HEK293 (cell line): ENCODE results near the gene SCNN1A.
A peak's percentile ranks its signal among the peaks of the same experiment; 100 is the strongest.

Experiments used
- CTCF ChIA-PET: fragments of 350-600 bp; formaldehyde crosslinking; extraction: SDS; loops from one replicate; lab custom pipeline; 2021; ENCODE audit warnings: antibody characterized with exemption; lab: Yijun Ruan, JAX
- POLR2A ChIA-PET: fragments of 300-600 bp; formaldehyde crosslinking; extraction: SDS; loops from one replicate; lab custom pipeline; 2020; ENCODE audit warnings: antibody characterized with exemption, inconsistent platforms; lab: Yijun Ruan, JAX
- H3K27ac ChIP-seq: fragments of 200-500 bp; sonication (Bioruptor generic); 2 replicates; pipeline ENCODE4 v1.5.1; 2014; ENCODE audit warnings: low read depth, low read length, control low read depth, inconsistent platforms; ENCODE audit errors: extremely low read depth
- H3K36me3 ChIP-seq, 2 experiments: fragments of 200-500 bp in 1 of 2; sonication (Bioruptor generic) in 1 of 2; 1 replicate in 1 of 2; 2 replicates in 1 of 2; pipeline ENCODE4 v1.5.1; 2014 to 2017; ENCODE audit warnings: inconsistent platforms in 2 of 2, low read length in 2 of 2; ENCODE audit not compliant: control insufficient read depth in 2 of 2, insufficient read depth in 1 of 2
- H3K4me1 ChIP-seq: fragments of 200-500 bp; sonication (Bioruptor generic); 2 replicates; pipeline ENCODE4 v1.5.1; 2014; ENCODE audit warnings: mild to moderate bottlenecking, low read length, inconsistent platforms; ENCODE audit not compliant: control insufficient read depth, insufficient read depth
- H3K4me3 ChIP-seq: 2 replicates; pipeline ENCODE4 v1.5.1; 2011; ENCODE audit warnings: low read depth, mild to moderate bottlenecking, control low read depth, low read length, moderate library complexity
- H3K9me3 ChIP-seq: fragments of 200-500 bp; sonication (Bioruptor generic); 2 replicates; pipeline ENCODE4 v1.5.1; 2014; ENCODE audit warnings: low read depth, low read length, inconsistent platforms; ENCODE audit not compliant: control insufficient read depth, insufficient read depth
- GLIS1 ChIP-seq: fragments of 450-650 bp; formaldehyde crosslinking; IDR thresholded peaks from 2 replicates; pipeline ENCODE4 v1.5.1; 2016; ENCODE audit warnings: missing biosample characterization, missing genetic modification characterization
- GLIS2 ChIP-seq: fragments of 450-650 bp; formaldehyde crosslinking; IDR thresholded peaks from 2 replicates; pipeline ENCODE4 v1.5.1; 2016; ENCODE audit warnings: missing biosample characterization, missing genetic modification characterization
- MZF1 ChIP-seq: fragments of 450-650 bp; formaldehyde crosslinking; IDR thresholded peaks from 2 replicates; pipeline ENCODE4 v1.5.1; 2017; ENCODE audit warnings: missing biosample characterization, missing genetic modification characterization, borderline replicate concordance
- PRDM1 ChIP-seq: fragments of 450-650 bp; formaldehyde crosslinking; IDR thresholded peaks from 2 replicates; pipeline ENCODE4; 2016; ENCODE audit warnings: missing biosample characterization, missing genetic modification characterization
- PRDM6 ChIP-seq: fragments of 450-650 bp; formaldehyde crosslinking; IDR thresholded peaks from 2 replicates; pipeline ENCODE4 v1.5.1; 2017; ENCODE audit warnings: missing biosample characterization, missing genetic modification characterization
- TSHZ1 ChIP-seq: fragments of 450-650 bp; formaldehyde crosslinking; IDR thresholded peaks from 2 replicates; pipeline ENCODE4 v1.5.1; 2016; ENCODE audit warnings: missing biosample characterization, missing genetic modification characterization, borderline replicate concordance
- WT1 ChIP-seq: fragments of 450-650 bp; formaldehyde crosslinking; IDR thresholded peaks from 2 replicates; pipeline ENCODE4 v1.5.1; 2016; ENCODE audit warnings: missing biosample characterization, missing genetic modification characterization
- ZBTB26 ChIP-seq: fragments of 450-650 bp; formaldehyde crosslinking; optimal IDR thresholded peaks from 2 replicates; pipeline ENCODE3; 2016; ENCODE audit warnings: missing biosample characterization, mild to moderate bottlenecking, missing genetic modification characterization
- ZFP69B ChIP-seq: fragments of 450-650 bp; formaldehyde crosslinking; IDR thresholded peaks from 2 replicates; pipeline ENCODE4 v1.5.1; 2016; ENCODE audit warnings: missing biosample characterization, missing genetic modification characterization
- ZIC2 ChIP-seq: fragments of 450-650 bp; formaldehyde crosslinking; IDR thresholded peaks from 2 replicates; pipeline ENCODE4 v1.5.1; 2016; ENCODE audit warnings: missing biosample characterization, missing genetic modification characterization
- ZNF266 ChIP-seq: fragments of 450-650 bp; formaldehyde crosslinking; IDR thresholded peaks from 2 replicates; pipeline ENCODE4 v1.5.1; 2016; ENCODE audit warnings: missing biosample characterization, missing genetic modification characterization, low read depth
- ZNF335 ChIP-seq: fragments of 450-650 bp; formaldehyde crosslinking; conservative IDR thresholded peaks from 2 replicates; pipeline ENCODE4 v1.5.1; 2016; ENCODE audit warnings: missing biosample characterization, missing genetic modification characterization
- ZNF426 ChIP-seq: fragments of 450-650 bp; formaldehyde crosslinking; IDR thresholded peaks from 2 replicates; pipeline ENCODE4 v1.5.1; 2017; ENCODE audit warnings: missing biosample characterization, missing genetic modification characterization, mild to moderate bottlenecking, inconsistent platforms, moderate library complexity
- TF ChIP-seq, protein P1 (sequence below): fragments of 450-650 bp; IDR thresholded peaks from 2 replicates; pipeline ENCODE4 v1.5.1; 2018; ENCODE audit warnings: missing biosample characterization, missing genetic modification characterization

SCNN1A gene

DNA sequence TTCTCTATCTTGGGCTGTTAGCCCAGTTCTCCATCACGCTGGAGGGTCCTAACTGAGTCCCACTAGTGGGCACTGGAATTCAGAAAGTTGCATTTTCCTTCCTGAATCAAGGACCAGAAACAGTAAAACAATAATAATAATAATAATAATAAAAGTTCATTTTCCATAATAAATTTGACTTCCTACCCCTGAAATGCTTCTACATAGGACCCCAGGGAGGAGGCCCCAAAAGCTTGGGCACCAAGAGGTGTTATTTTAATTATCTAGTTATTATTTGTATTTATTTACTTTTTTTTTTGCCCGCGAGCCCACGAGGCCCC is 12.4 kb downstream of the SCNN1A start (continued):
- no peak for TF ChIP-seq TSHZ1
- no peak for TF ChIP-seq GLIS2 (tag by site-specific recombination)
- peak; percentile 69; the same call in 1 of the 2 replicates for TF ChIP-seq ZNF335 (tag by site-specific recombination)
- TF ChIP-seq WT1 (tag by site-specific recombination) = no peak
- TF ChIP-seq, protein P1, sequence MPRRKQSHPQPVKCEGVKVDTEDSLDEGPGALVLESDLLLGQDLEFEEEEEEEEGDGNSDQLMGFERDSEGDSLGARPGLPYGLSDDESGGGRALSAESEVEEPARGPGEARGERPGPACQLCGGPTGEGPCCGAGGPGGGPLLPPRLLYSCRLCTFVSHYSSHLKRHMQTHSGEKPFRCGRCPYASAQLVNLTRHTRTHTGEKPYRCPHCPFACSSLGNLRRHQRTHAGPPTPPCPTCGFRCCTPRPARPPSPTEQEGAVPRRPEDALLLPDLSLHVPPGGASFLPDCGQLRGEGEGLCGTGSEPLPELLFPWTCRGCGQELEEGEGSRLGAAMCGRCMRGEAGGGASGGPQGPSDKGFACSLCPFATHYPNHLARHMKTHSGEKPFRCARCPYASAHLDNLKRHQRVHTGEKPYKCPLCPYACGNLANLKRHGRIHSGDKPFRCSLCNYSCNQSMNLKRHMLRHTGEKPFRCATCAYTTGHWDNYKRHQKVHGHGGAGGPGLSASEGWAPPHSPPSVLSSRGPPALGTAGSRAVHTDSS (tag by site-specific recombination) = no peak

- TF ChIP-seq PRDM1 (tag by site-specific recombination) (0 out of 2 replicates have a peak, but pooled peaks have one; percentile 34), ZNF266 (tag by site-specific recombination) (no peak)
- ChIA-PET POLR2A (interaction anchor here (1.1 to 1.9 kb wide), 6 partner anchors 9 to 26 kb away, joined by 3 to 15 read pairs (median 6); partner anchors contain the start of genes SCNN1A and TNFRSF1A), CTCF (interaction anchor here (0.7 to 1.2 kb wide), 3 partner anchors 25 to 85 kb away, joined by 3 to 5 read pairs (median 4); no protein-coding TSS in a partner anchor)
- no peak overlapping the region for H3K27ac ChIP-seq
- H3K9me3 ChIP-seq = no peaks in the 10 kb centered on the region
- H3K36me3 ChIP-seq = no peaks in the 10 kb centered on the region
- no peak overlapping the region for H3K4me3 ChIP-seq
- H3K4me1 ChIP-seq = peaks cover 4% of the 10 kb centered on the region
Observed at GRCh38 chr12:6362403-6362802, 13.0 kb downstream of the SCNN1A start.

DNA sequence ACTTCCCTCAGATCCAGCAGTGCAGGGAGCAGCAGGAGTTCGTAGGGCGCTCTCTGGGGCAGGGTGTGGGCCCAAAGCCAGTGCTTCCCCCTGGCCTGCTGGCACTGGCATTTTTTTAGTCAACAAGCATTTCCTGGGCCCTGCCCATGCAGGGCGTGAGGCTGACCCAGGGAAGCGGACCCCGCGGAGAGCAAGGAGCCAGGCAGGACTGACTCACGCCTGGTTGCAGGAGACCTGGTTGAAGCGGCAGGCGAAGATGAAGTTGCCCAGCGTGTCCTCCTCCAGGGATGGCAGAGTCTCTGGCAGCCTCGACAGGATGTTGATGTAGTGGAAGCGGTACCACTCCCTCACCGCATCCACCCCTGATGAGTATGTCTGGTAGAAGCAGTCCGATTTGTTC is 13.5 kb downstream of the SCNN1A start:
- Histone ChIP-seq H3K9me3 (no peaks in the 10 kb centered on the region), H3K36me3 (no peaks in the 10 kb centered on the region), H3K27ac (no peak overlapping the region), H3K4me3 (no peak overlapping the region), H3K4me1 (peaks cover 4% of the 10 kb centered on the region)
- TF ChIP-seq ZFP69B (tag by site-specific recombination) (no peak), ZIC2 (tag by site-specific recombination) (peak; percentile 95)
- CTCF ChIA-PET = interaction anchor here (0.5 to 0.7 kb wide), 3 partner anchors 10 to 84 kb away, joined by 3 to 4 read pairs (median 4); no protein-coding TSS in a partner anchor
- POLR2A ChIA-PET = interaction anchor here (1.5 kb wide), 1 partner anchor 10 kb away, joined by 6 read pairs; no protein-coding TSS in a partner anchor

GRCh38 chr12:6360578-6361490 is 14.5 kb downstream of the SCNN1A start:
- TF ChIP-seq, protein P1 (tag by site-specific recombination) = peak; percentile 60
- TF ChIP-seq ZBTB26 (tag by site-specific recombination) (peak; percentile 10), ZNF426 (tag by site-specific recombination) (no peak), GLIS1 (tag by site-specific recombination) (peak; percentile 65), MZF1 (no peak), PRDM6 (tag by site-specific recombination) (0 out of 2 replicates have a peak, but pooled peaks have one; percentile 9)
- H3K4me3 ChIP-seq = no peak overlapping the region
- peaks cover 4% of the 10 kb centered on the region for H3K4me1 ChIP-seq
- POLR2A ChIA-PET = interaction anchor here (0.7 kb wide), 1 partner anchor 17 kb away, joined by 3 read pairs; no protein-coding TSS in a partner anchor
- H3K27ac ChIP-seq = no peak overlapping the region
- CTCF ChIA-PET = interaction anchor here (0.5 to 0.9 kb wide), 5 partner anchors 9 to 24 kb away, joined by 3 to 4 read pairs (median 3); no protein-coding TSS in a partner anchor
- H3K9me3 ChIP-seq = no peaks in the 10 kb centered on the region
- no peaks in the 10 kb centered on the region for H3K36me3 ChIP-seq
